HG03045 (cell line): ENCODE data around the gene TUBA8.
"Not testable (repeated sequence)": the region's sequence is repeated elsewhere in the genome, so short reads cannot be mapped to it uniquely, and the experiment has no call there.

Experiments used
- ATAC-seq: cut with Tn5 transposase; IDR thresholded peaks from one replicate; pipeline ENCODE4 v1.9.1; 2021; ENCODE audit warnings: mild to moderate bottlenecking, moderate library complexity; ENCODE audit not compliant: unreplicated experiment

The TUBA8 gene

GRCh38 chr22:18104566-18104965 is 6.0 kb upstream of the TUBA8 start:
- ATAC-seq: no peak

- not testable (repeated sequence) for ATAC-seq
Observed at GRCh38 chr22:18105981-18106380, 4.6 kb upstream of the TUBA8 start.

DNA sequence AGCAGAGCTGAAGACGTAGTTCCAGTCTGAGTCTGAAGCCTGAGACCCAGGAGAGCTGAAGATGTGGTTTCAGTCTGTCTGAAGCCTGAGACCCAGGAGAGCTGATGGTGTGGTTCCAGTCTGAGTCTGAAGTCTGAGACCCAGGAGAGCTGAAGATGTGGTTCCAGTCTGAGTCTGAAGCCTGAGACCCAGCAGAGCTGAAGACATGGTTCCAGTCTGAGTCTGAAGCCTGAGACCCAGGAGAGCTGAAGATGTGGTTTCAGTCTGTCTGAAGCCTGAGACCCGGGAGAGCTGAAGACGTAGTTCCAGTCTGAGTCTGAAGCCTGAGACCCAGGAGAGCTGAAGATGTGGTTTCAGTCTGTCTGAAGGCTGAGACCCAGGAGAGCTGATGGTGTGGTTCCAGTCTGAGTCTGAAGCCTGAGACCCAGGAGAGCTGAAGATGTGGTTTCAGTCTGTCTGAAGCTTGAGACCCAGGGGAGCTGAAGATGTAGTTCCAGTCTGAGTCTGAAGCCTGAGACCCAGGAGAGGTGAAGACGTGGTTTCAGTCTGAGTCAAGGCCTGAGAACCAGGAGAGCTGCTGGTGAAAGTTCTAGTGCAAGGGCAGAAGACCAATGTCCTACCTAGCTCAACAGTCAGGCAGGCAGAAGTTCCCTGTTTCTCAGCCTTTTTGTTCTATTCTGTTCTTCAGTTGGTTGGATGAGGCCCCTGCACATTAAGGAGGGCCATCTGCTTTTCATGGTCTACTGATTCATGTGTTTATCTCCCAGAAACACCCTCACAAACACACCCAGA is 3.9 kb upstream of the TUBA8 start:
- not testable (repeated sequence) for ATAC-seq

- ATAC-seq: no peak
Observed at GRCh38 chr22:18108187-18108586, 2.4 kb upstream of the TUBA8 start.

DNA sequence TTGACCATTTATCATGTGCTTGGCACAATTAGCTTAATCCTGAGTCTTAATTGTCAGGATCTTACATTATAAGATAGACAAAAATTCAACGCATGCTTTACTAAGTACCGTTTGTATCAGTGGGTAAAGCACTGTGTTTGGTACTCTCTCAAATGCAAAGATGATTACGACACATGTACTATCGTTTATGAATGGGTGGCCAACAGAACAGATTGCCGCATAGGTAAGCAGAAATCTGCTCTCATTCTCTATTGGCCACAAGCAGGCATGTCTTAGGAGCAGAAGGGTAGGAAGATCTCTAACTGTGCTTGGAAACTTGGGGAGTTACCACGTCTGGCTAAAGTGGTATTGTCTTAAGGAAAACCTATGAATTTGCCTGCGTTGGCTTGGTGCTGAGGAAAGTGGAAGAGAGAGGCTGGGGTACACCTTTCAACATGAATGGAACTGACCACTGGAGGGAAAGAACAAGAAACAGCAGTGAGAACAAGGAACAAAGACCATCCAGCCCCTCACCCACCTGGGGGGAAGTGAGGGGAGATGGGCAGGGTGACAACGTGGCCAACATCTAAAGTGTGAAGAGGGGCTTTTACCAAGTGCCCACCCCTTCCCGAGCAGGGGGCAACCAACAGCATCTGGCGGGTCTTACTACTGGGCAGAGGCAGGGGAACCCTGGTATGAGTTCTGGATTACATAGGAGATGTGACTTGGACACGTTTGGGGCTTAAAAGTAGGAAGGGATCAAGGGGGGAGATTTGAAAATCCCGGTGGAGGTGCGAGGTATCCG is 1.0 kb upstream of the TUBA8 start:
- ATAC-seq: no peak

DNA sequence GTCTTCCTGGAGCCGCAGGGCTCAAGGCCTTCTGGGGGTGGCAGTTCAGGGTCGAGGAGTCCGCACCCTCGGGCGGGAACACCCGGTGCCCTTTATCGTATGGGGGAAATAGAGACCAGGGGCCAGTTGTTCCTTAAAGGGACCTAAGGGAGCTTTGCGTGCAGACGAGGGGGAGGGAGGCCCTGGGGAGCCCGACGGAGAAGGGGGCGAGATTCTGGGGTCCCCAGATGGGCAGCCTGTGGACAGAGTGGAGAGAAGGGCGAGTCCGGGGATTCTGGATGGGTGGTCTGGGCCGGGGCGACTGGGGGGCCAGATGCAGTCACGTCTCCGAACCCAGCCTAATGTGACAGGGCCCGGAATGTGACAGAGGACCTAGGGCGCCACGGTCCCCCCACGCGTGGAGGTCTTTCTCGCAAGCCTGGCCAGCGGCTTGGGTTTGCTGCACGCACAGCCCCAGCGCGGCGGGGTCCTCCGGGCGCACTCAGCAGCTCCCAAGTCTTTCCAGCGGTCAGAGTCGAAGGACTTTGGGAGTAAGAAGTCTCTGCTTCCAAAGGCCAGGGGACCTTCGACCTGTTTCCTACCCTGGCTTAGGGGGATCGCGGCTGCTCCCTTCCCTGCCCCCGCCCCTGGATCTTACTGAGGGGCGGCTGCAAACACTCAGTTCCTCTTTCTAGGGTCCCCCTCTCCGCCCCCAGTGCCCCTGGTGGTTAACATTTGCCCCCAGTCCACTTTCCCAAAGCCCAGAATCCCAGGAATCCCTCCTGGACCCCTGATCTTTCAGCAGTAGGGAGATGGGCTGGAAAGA is 547 bp downstream of the TUBA8 start:
- ATAC-seq: no peak

GRCh38 chr22:18111759-18112330 is 1.2 kb downstream of the TUBA8 start:
- no peak for ATAC-seq

DNA sequence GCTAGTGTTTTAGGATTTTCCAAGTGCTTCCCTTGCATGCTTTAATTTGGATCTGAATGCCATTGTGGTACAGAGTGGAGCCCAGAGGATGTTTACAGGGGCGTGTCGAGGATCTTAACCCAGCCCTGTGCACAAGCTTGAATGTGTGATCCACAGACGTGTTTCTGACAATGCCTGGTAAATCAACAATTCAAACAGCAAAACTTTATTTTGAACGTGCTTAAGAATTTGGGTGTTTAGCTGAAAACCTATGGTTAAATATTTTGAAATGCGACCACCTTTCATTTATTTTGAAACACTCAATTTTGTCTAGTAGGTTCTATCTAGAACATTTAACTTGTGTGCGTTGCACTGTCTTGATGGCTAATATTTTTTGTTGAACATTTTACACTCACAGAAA is 1.8 kb downstream of the TUBA8 start:
- no peak for ATAC-seq

- ATAC-seq: no peak
Observed at GRCh38 chr22:18113680-18114394, 3.2 kb downstream of the TUBA8 start.

DNA sequence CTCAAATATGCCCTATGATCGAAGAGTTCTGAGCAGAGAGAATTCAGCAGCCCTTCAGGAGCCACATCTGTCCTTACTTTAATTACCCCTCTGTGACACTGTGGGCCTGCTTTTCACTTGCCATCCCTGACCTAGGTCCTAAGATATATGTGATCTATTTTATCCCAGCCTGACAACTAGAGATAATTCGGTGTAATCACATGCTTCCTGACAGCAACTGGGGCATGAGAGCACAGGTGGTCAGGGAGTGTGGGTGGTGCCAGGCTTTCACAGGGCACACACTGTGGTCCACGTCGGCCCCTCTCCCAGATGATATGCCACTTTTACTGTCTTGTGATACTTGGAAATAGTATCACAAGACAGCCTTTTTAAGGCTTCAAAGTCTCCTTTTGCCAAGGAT is 3.9 kb downstream of the TUBA8 start:
- ATAC-seq: no peak

GRCh38 chr22:18114976-18115652 is 4.5 kb downstream of the TUBA8 start:
- ATAC-seq: no peak

- ATAC-seq: no peak
Observed at GRCh38 chr22:18115906-18116371, 5.3 kb downstream of the TUBA8 start.

- no peak for ATAC-seq
Observed at GRCh38 chr22:18116634-18117033, 6.0 kb downstream of the TUBA8 start.

- ATAC-seq: no peak
Observed at GRCh38 chr22:18118345-18118915, 7.8 kb downstream of the TUBA8 start.

- ATAC-seq: no peak
Observed at GRCh38 chr22:18119409-18120110, 9.0 kb downstream of the TUBA8 start.

DNA sequence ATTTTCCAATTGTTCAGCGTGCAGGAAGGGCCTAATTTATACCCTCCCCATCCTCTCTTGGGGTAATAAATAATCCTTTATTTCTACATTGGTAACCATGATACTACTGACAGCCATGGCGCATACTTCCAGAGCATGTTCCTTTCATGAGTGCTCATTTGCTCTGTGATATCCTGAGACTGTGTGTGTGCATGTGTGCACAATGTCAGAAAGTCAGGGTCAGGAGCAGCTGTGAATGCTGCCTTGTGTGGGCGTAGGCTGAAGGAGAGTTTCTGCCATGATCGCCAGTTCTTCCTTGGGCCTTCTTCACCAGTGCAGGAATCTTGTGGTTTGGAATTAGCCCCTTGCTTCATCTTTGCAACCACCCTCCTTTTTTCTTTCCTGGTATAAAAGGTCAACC is 10.2 kb downstream of the TUBA8 start:
- no peak for ATAC-seq

DNA sequence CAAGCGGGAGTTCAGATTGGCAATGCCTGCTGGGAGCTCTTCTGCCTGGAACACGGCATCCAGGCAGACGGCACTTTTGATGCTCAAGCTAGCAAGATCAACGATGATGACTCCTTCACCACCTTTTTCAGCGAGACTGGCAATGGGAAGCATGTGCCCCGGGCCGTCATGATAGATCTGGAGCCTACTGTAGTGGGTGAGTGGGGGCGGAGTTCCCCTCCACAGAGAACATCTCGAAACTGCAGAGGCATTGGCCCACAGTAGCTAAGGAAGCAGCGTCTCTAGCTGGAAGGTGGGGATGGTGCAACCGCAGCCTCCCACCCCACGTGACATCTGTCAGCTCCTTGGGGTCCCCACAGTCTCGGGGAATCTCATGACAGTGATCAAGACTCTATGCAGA is 10.9 kb downstream of the TUBA8 start:
- ATAC-seq: no peak

DNA sequence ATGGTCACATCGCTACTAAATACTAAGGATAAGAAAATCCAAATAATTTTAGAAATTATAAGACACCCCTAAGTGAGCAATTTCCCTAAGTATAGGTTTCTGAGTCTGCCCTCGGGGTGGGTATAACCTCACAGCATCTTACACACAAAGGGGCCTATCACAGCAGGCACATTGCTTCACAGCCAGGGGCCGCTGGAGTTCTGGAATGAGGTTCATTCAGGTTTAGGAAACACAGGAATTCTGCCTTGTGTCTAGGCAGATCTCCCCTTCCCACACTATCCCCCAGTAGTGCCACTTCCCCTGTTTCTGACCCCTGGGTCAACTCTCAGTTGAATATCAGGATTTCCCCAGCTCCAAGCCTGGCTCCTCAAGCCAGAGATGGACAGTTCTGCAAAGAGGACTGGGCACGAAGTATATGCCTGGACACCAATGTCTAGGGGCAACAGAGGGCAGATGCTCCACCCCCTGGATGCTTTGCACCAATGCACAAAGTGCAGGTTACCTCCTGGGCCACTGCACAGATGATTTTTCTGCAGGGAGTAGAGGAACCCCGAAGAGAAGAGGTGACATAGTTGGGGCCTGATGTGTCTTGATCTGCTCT is 11.4 kb downstream of the TUBA8 start:
- ATAC-seq: no peak
